Epithelial cell of esophagus (primary cell): ENCODE results near the gene PHF21B.
"Not testable (repeated sequence)": the region's sequence is repeated elsewhere in the genome, so short reads cannot be mapped to it uniquely, and the experiment has no call there.

Experiments used
- DNase-seq: peaks from one replicate; pipeline ENCODE4 v3.0.0; 2010; ENCODE audit warnings: low read depth
- H3K4me3 ChIP-seq: 2 replicates; pipeline ENCODE4 v1.5.1; 2011; ENCODE audit warnings: mild to moderate bottlenecking, low read length, control low read depth
- CTCF ChIP-seq: IDR thresholded peaks from 2 replicates; pipeline ENCODE4 v1.5.1; 2011; ENCODE audit warnings: low read depth, mild to moderate bottlenecking, low read length, control low read depth, inconsistent platforms; ENCODE audit not compliant: insufficient read depth; ENCODE audit errors: missing control alignments

The PHF21B gene

GRCh38 chr22:44907765-44908737 is 101.8 kb downstream of the PHF21B start:
- no peak for TF ChIP-seq CTCF
- H3K4me3 ChIP-seq, result no peak overlapping the region
- no peak for DNase-seq

- no peak overlapping the region for H3K4me3 ChIP-seq
- no peak for DNase-seq
- no peak for TF ChIP-seq CTCF
These were observed 102.7 kb downstream of the PHF21B start for GRCh38 chr22:44906999-44907644.

GRCh38 chr22:44906248-44906936 is 103.4 kb downstream of the PHF21B start:
- no peak overlapping the region for H3K4me3 ChIP-seq
- no peak for DNase-seq
- TF ChIP-seq CTCF, result no peak

- DNase-seq, H3K4me3 ChIP-seq: not testable (repeated sequence)
These were observed 105.2 kb downstream of the PHF21B start for GRCh38 chr22:44904492-44905152.

- DNase-seq, H3K4me3 ChIP-seq: not testable (repeated sequence)
These were observed 106.6 kb downstream of the PHF21B start for GRCh38 chr22:44903164-44903563.

- DNase-seq, result peak; percentile 20
- no peak for TF ChIP-seq CTCF
These were observed 108.5 kb downstream of the PHF21B start for GRCh38 chr22:44901301-44901700.

GRCh38 chr22:44898236-44898635 is 111.6 kb downstream of the PHF21B start:
- no peak overlapping the region for H3K4me3 ChIP-seq
- DNase-seq, result no peak
- TF ChIP-seq CTCF, result no peak

More at GRCh38 chr22:44901301-44901700, 108.5 kb downstream of the PHF21B start:
- H3K4me3 ChIP-seq, result no peak overlapping the region
